ENCODE data around the gene TSPAN18. TPM values are rescaled to one million over a fixed set of nuclear protein-coding genes. Genes with fewer than 3 reads are reported as not detected.

Gene TSPAN18
- total RNA-seq, 4 donors from 2014 or later = 0.95 to 4.5 (median 2.3) TPM

DNA sequence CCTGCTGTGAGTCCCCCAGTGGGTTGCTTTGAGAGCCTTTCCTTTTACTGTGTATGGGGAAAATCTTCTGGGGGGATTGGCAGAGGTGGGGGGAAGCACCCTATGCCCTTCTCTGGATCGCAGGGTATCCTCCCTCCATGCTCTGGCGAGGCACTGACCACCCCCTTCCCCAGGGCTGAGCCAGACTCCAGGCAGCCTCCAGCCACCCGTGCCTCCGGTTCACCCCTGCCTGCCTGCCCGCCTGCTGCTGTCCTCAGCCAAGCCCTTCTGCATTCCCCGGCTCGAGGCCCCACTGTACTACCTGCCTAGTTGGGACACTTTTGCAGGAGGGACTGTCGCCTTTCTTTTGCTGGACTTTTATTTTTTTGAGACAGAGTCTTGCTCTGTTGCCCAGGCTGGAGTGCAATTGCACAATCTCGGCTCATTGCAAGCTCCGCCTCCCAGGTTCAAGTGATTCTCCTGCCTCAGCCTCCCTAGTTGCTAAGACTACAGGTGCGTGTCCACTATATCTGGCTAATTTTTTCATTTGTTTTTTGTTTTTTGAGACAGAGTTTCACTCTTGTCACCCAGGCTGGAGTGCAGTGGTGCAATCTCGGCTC is 247.7 kb downstream of the TSPAN18 start:
- DNase-seq (ENCODE audit: low spot score in 2 of 2) = no peak
- no peak overlapping the region for H3K4me3 ChIP-seq (ENCODE audit: low read depth, poor library complexity, severe bottlenecking)
- 87 to 90% methylated on average over 12 of the region's 12 CpGs for WGBS, 2 donors
- TF ChIP-seq POLR2A (IDR thresholded peaks at IDR 0.05) = no peak
- TF ChIP-seq CTCF (IDR thresholded peaks at IDR 0.05) = no peak
- intact Hi-C loops (cut with DNase I; ENCODE audit: low total_unique reads) = no loop called here

- H3K4me3 ChIP-seq (ENCODE audit: low read depth, poor library complexity, severe bottlenecking) = no peak overlapping the region
- DNase-seq (ENCODE audit: low spot score in 2 of 2) = no peak
- 94% methylated on average over 5 of the region's 5 CpGs for WGBS, 2 donors
- TF ChIP-seq POLR2A (IDR thresholded peaks at IDR 0.05) = no peak
- no peak for TF ChIP-seq CTCF (IDR thresholded peaks at IDR 0.05)
- intact Hi-C loops (cut with DNase I; ENCODE audit: low total_unique reads) = no loop called here
Observed at GRCh38 chr11:44976576-44976975, 249.8 kb downstream of the TSPAN18 start.

DNA sequence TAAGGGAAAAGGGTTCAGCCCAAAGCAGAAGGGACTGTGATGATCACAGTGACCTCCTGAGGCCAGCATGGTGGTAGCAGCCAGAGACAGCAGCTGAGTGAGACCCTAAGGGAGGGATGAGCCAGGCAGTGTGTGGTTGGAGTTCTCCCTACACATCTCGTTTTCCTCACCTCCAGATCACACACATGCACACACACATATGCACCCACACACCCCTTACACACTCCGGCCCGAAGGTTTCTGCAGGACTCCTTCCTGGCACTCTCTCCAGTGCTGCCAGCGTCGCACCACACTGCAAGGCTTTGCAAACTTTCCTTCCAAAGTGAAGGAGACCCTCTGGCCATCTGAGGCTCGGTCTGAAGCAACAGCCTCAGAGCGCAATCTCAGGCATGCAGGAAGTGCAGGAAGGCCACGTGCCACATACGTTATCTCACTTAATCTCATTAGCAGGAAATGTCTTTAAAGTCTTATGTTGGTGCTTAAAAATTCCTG is 250.8 kb downstream of the TSPAN18 start:
- intact Hi-C loops (cut with DNase I; ENCODE audit: low total_unique reads) = no loop called here
- TF ChIP-seq CTCF (IDR thresholded peaks at IDR 0.05) (no peak), POLR2A (IDR thresholded peaks at IDR 0.05) (no peak)
- no peak for DNase-seq (ENCODE audit: low spot score in 2 of 2)
- no peak overlapping the region for H3K4me3 ChIP-seq (ENCODE audit: low read depth, poor library complexity, severe bottlenecking)
- 23 to 27% methylated on average over 9 of the region's 9 CpGs for WGBS, 2 donors

DNA sequence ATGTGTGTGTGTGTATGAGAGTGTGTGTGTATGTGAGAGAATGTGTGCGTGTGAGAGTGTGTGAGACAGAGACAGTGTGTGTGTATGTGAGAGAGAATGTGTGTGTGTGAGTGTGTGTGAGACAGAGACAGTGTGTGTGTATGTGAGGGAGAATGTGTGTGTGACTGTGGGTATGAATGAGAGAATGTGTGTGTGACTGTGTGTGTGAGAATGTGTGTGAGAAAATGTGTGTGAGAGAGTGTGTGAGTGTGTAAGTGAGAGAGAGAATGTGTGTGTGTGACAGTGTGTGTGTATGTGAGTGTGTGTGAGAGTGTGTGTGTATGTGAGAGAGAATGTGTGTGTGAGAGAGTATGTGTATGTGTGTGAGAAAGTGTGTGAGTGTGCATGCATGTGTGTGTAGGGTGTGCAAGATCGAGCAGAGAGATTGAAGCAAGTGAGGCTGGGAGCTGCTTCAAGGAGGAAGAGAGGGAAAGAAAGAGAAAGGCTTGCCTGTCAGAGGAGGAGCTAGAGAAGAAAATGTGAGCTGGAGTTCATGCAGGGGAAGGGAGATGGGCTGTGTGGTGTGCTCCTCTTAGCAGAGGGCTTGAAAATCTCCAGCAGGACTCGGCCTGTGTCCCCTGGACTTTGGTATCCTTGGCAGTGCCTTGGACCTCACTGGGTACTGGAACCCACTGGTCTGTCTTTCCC is 251.7 kb downstream of the TSPAN18 start:
- no peak overlapping the region for H3K4me3 ChIP-seq (ENCODE audit: low read depth, poor library complexity, severe bottlenecking)
- TF ChIP-seq CTCF (IDR thresholded peaks at IDR 0.05) = no peak
- TF ChIP-seq POLR2A (IDR thresholded peaks at IDR 0.05) = no peak
- intact Hi-C loops (cut with DNase I; ENCODE audit: low total_unique reads) = no loop called here
- 58 to 68% methylated on average over 3 of the region's 3 CpGs for WGBS, 2 donors
- no peak for DNase-seq (ENCODE audit: low spot score in 2 of 2)

- TF ChIP-seq POLR2A (IDR thresholded peaks at IDR 0.05) = no peak
- WGBS, 2 donors = 89 to 95% methylated on average over 1 of the region's 1 CpG
- no peak for DNase-seq (ENCODE audit: low spot score in 2 of 2)
- no peak overlapping the region for H3K4me3 ChIP-seq (ENCODE audit: low read depth, poor library complexity, severe bottlenecking)
- intact Hi-C loops (cut with DNase I; ENCODE audit: low total_unique reads) = no loop called here
Observed at GRCh38 chr11:44978961-44979331, 252.2 kb downstream of the TSPAN18 start.

DNA sequence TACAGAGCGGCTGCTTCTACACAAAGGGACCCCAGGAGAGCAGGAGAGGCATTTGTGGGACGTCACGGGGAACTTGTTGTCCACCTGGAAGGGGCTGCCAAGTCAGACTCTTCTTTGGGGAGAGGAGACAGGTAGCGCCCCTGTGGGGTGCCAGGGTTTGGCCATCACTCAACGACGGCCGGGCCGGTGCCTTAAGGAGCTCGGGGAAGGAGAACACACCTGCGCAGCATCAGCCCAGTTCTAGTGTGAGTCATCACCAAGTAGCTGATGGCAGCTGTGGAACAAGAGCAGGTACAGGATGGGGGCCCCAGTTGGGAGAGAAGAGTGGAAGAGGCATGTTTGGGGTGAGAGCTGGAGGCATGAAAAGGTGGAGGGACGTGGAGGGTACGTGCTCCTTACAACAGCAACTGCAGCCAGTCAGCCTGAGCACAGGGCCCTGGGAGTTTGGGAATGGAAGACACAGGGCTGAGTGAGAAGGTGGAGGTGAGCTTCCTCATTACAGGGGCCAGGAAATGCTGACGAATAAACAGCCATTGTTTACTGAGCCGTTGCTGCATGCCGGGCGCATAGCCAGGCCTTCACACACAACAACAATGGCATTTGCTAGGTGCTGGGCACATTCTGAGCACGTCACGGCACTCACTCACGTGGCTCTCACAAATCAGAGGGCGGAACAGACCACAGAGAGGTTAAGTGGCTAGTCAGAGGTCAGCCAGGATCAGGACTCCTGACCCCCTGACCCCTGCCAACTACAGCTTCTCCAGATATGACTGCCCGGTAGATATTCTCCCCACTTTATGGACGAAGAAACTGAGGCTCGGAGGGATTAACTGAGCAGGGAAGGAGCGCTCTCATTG is 253.0 kb downstream of the TSPAN18 start:
- 56 to 68% methylated on average over 23 to 24 of the region's 24 CpGs for WGBS, 2 donors
- H3K4me3 ChIP-seq (ENCODE audit: low read depth, poor library complexity, severe bottlenecking) = no peak overlapping the region
- intact Hi-C loops (cut with DNase I; ENCODE audit: low total_unique reads) = no loop called here
- no peak for TF ChIP-seq CTCF (IDR thresholded peaks at IDR 0.05)
- TF ChIP-seq POLR2A (IDR thresholded peaks at IDR 0.05) = no peak
- no peak for DNase-seq (ENCODE audit: low spot score in 2 of 2)
